HG03135 (cell line): Measurements from ENCODE around the gene JUNB.
A peak's percentile ranks its signal among the peaks of the same experiment; 100 is the strongest.

Experiments
- ATAC-seq: cut with Tn5 transposase; IDR thresholded peaks from one replicate; pipeline ENCODE4 v1.9.1; 2021; ENCODE audit warnings: mild to moderate bottlenecking, moderate library complexity; ENCODE audit not compliant: unreplicated experiment

Gene JUNB

GRCh38 chr19:12791345-12792050, at the start of gene JUNB:
TSS of gene JUNB (plus strand) at chr19:12791486. CDS start at chr19:12791772, 286 bp downstream.
- peak; percentile 31 for ATAC-seq

DNA sequence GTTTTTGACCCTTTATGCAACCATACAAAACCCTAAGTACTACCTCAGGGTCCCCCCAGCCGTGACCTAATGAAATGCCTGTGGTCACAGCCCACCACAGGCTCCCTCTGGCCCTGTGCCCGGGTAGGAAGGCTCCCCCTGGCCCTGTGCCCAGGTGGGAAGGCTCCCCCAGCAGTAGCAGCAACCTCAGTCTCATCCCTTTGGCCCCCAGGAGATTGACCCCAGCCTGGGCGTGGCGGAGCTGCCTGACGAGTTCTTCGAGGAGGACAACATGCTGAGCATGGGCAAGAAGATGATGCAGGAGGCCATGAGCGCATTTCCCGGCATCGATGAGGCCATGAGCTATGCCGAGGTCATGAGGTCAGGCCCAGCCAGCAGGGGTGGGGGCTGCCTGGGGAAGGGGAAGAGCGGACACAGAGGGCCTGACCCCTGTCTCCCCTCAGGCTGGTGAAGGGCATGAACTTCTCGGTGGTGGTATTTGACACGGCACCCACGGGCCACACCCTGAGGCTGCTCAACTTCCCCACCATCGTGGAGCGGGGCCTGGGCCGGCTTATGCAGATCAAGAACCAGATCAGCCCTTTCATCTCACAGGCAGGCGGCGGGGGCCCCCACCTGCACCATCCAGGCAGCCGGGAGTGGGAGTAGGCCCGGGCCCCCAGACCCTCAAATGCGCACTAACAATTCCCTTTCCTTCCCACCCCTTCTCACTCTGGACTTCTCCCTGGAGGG, 46.0 kb upstream of the JUNB start:
- no peak for ATAC-seq

DNA sequence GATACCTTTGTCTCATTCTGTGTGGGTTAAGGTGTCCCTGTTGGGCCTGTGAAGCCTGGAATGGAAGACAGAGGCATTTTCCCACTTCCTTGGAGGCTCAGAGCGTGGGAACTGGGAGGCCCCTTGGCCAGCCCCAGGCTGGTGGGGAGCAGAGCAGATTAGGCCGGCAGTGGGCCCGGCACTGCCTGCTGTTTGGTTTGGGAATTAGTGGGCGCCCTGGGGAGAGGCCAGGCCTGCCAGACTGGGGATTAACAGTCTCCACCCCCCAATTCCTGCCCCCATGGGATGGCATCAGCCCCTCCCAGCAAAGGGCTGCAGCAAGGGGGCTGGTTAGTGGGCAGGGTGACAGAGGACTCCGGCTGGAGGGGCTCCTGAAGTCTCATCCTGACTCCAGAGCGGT, 42.8 kb upstream of the JUNB start:
- ATAC-seq: no peak

DNA sequence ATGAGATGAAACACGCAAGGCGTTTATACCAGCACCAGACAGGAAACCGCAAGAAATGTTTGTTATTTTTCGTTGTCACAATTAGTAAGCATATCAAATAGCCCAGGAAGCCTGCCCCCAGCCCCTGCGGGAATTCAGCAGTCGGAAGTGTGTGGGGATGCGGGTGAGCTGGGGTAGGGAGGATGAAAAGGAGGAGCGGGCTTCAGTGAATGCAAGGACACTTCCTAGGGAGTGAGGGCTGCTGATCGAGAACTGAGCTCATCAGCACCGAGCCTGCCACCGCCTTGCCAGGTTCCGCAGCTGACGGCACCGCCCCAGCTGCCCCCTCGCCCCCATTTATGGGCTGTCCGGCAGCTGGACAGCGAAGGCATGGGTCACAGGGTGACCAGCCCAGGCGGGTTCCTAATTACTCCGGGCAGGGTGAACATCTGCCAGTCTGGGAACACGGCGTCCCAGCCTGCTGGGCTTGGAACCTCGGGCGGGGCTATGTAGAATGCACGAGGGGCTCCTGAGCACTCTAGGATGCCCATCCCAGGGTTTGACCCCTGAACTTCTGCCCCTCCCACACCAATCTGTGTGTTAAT, 41.3 kb upstream of the JUNB start:
- ATAC-seq: no peak

- no peak for ATAC-seq
Observed at GRCh38 chr19:12750851-12751250, 40.4 kb upstream of the JUNB start.

DNA sequence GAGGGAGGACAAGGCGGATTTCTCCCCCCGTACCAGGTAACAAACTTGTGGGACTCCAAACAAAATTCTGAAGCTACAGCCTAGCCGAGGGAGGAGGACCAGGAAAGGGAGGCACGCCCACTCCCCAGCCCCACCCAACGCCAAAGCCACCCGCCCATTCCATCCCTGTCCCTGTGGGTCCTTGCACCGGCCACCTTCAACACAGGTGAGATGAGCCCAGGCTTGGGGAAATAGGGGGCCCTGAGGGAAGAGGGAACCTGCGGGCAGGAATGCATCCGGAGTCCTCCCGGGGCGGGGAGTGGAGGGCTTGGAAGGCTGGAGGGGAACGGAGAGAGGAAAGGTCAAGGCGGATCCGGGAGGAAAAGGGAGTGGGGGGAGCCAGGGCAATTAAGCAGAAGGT, 39.7 kb upstream of the JUNB start, which contains the start of gene BEST2:
BEST2 (plus strand) TSS at position 157 of the 400 bp plus-strand sequence. CDS start 802 bp downstream, outside the sequence.
- no peak for ATAC-seq

GRCh38 chr19:12752056-12752781, 39.1 kb upstream of the JUNB start:
- ATAC-seq: no peak

DNA sequence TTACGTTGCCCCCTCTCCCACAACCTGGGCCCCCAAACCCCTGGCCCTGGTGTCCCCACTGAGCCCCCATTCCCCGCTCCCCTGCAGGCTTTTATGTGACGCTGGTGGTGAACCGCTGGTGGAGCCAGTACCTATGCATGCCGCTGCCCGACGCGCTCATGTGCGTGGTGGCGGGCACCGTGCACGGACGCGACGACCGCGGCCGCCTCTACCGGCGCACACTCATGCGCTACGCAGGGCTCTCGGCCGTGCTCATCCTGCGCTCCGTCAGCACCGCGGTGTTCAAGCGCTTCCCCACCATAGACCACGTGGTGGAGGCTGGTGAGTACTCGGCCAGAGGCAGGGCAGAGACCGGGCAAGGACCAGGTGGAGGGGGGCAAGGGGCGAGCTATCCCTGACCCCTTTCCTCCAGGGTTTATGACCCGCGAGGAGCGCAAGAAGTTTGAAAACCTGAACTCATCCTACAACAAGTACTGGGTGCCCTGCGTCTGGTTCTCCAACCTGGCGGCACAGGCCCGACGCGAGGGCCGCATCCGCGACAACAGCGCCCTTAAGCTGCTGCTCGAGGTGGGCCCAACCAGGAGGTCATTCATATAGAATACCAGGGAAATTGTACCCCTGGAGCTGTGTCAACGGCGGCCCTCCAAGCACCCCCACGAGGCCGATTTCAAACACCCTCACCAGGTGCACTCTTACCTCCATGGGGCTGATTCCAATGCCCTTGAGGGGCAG, 36.7 kb upstream of the JUNB start:
- ATAC-seq: no peak

- no peak for ATAC-seq
Observed at GRCh38 chr19:12756150-12756883, 35.0 kb upstream of the JUNB start.

- no peak for ATAC-seq
Observed at GRCh38 chr19:12757544-12758274, 33.6 kb upstream of the JUNB start.

DNA sequence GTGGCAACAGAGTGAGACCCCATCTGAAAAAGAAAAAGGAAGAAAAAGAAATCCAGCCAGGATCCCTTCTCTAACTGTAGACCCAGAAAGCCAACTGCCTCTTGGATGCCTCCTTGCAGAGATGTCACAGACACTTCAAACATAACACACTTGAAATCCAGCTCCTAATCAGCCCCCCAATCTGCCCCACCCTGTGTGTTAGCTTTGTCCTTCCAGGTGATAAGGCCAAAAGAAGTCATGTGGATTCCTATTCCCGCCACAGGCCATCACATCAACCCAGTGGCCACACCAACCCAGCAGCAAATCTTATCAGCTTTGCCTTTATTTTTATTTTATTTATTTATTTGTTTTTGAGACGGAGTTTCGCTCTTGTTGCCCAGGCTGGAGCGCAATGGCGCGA, 31.6 kb upstream of the JUNB start:
- ATAC-seq: no peak

- no peak for ATAC-seq
Observed at GRCh38 chr19:12763100-12763499, 28.2 kb upstream of the JUNB start.

DNA sequence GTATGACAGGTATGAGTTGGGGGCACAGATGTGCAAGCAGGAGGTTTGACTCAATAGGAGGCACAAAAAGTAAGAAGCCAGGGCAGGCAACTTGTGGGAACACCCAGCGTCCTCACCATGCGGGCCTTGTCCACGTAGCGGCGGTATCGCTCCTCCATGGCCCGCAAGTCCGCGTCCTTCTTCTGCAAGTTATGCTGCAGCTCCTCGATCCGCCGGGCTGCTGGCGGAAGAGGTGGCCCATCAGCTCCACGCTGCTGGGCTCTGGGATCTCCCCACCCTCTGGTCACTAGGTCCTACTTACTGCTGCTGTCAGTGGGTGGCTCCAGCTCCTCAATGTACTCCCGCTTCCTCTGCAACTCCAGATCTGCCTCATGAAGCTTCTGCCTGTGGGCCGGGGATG, 26.6 kb upstream of the JUNB start:
- no peak for ATAC-seq

DNA sequence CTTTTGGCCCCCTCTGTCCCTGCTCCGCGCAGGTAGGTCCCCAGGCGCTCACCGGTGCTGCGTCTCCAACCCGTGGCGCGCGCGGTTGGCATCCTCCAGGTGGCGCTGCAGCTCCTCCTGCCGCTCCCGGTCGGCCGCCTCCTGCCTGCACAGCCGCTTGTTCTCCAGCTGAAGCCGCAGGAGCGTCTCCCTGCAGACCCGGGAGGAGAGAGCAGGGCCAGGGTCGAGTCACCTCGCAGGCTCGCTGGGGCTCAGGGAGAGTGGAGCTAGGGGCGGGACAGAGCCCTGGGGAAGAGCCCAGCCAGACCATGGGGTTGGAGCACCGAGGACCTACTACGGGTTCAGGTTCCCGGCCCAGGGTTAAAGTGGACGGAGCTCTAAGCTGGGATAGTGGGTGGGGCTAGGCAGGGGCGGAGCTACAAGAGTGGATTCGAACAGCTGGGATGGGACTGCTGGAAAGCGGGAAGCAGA, 25.2 kb upstream of the JUNB start:
- no peak for ATAC-seq

DNA sequence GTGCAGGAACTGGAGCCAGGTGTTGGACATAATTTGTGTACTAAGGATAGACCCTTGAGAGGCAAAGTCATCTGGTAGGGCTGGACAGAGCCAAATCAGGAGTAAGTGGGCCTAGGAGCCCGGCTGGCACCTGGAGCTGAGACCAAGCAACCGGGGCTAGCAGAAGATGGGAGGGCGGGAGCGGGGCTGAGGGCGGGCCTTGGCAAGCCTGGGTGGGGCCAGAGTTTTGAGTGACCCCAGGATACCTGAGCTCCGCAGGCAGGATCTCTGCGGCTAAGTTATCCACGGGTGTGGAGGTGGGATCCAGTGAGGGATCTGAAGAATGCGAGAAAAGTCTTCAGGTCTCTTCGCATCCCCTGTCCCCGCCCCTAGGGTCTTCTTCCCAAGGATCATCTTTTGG, 24.1 kb upstream of the JUNB start:
- no peak for ATAC-seq

GRCh38 chr19:12767666-12768065, 23.6 kb upstream of the JUNB start:
- no peak for ATAC-seq

GRCh38 chr19:12769689-12770088, 21.6 kb upstream of the JUNB start:
- ATAC-seq: no peak

GRCh38 chr19:12770922-12771321, 20.4 kb upstream of the JUNB start:
- no peak for ATAC-seq

DNA sequence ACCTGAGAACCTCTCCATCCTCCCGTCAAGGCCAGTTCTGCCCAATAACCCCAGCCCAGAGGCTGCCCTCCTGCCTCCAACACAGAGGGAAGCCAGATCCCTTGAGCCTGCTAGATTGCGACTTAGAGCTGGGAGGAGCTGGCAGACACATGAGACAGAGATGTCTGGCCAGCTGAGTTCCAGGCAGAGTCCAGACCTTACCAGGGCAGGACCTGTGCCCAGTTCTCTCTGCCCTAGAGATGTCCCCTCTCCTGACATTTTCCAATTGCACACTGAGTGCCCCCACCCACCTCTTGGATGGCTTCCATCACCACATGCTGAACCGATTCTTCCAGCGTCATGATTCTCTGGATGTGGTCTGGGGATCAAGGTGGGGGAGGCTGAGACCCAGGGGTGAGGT, 19.0 kb upstream of the JUNB start:
- no peak for ATAC-seq
